ENCODE results near the gene PDZRN4.

DNA sequence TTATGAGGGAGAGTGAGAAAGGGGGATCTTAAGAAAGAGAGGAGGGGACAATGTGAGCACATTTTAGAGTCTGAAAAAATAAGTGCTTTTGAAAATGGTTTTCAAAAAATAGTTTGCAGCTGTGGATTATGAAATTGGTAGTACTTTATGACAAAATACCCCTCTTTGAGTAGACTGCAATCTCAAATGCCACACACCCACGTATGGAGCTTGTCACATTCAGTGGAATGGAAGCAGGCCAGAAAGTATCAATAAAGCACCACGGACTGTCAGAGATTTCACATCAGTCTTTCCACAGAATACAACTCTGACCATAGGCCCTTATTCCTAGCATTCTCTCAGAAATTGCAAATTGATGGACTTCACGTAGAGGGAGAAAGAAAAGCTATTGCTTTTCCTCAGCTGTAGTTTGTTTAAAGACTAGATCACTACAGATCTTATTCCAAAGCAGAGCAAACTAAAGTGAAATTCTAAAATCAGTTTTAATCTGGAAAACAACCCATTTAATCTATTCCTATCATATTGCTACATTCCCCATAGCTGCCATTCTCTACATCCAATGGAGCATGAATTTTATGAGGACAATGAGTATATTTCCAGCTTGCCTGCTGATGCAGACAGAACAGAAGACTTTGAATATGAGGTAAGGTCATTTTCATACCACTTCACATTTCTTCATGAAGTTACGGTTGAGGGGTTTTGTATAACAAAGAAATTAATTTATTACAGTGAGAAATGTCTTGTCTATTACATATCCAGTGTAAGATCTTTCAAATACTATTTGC, 321.3 kb downstream of the PDZRN4 start:
- TF ChIP-seq, protein P1, sequence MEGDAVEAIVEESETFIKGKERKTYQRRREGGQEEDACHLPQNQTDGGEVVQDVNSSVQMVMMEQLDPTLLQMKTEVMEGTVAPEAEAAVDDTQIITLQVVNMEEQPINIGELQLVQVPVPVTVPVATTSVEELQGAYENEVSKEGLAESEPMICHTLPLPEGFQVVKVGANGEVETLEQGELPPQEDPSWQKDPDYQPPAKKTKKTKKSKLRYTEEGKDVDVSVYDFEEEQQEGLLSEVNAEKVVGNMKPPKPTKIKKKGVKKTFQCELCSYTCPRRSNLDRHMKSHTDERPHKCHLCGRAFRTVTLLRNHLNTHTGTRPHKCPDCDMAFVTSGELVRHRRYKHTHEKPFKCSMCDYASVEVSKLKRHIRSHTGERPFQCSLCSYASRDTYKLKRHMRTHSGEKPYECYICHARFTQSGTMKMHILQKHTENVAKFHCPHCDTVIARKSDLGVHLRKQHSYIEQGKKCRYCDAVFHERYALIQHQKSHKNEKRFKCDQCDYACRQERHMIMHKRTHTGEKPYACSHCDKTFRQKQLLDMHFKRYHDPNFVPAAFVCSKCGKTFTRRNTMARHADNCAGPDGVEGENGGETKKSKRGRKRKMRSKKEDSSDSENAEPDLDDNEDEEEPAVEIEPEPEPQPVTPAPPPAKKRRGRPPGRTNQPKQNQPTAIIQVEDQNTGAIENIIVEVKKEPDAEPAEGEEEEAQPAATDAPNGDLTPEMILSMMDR (conservative IDR thresholded peaks at IDR 0.05; ENCODE audit: low read depth, low read length): no peak
- TF ChIP-seq CEBPB (IDR thresholded peaks at IDR 0.05; ENCODE audit: low read depth, low read length) (no peak), SMC3 (IDR thresholded peaks at IDR 0.05; ENCODE audit: low read depth, low read length) (no peak), POLR2A (IDR thresholded peaks at IDR 0.05; ENCODE audit: low read depth, low read length) (no peak), RFX5 (IDR thresholded peaks at IDR 0.05; ENCODE audit: low read depth, low read length) (no peak), BHLHE40 (IDR thresholded peaks at IDR 0.05; ENCODE audit: low read depth, low read length) (no peak), MXI1 (IDR thresholded peaks at IDR 0.05; ENCODE audit: borderline replicate concordance, low read depth, low read length) (no peak), CHD1 (IDR thresholded peaks at IDR 0.05; ENCODE audit: low read depth, low read length) (no peak), FOS (IDR thresholded peaks at IDR 0.05; ENCODE audit: low read depth, low read length) (no peak)
- TF ChIP-seq, protein P2, sequence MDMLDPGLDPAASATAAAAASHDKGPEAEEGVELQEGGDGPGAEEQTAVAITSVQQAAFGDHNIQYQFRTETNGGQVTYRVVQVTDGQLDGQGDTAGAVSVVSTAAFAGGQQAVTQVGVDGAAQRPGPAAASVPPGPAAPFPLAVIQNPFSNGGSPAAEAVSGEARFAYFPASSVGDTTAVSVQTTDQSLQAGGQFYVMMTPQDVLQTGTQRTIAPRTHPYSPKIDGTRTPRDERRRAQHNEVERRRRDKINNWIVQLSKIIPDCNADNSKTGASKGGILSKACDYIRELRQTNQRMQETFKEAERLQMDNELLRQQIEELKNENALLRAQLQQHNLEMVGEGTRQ (IDR thresholded peaks at IDR 0.05; ENCODE audit: low read depth, low read length): no peak

Measured in IMR-90 (cell line).